Loucy (cell line): ENCODE results near the gene IRX3.

Experiments
- H2AFZ ChIP-seq: fragments of 200-600 bp; sonication (generic); 2 replicates; pipeline ENCODE4 v1.6.0; 2016; ENCODE audit warnings: antibody characterized with exemption, mild to moderate bottlenecking, low read length, moderate library complexity
- H3F3A ChIP-seq: fragments of 200-600 bp; 2 replicates; pipeline ENCODE4 v1.6.0; 2016; ENCODE audit warnings: antibody characterized with exemption, low read depth, mild to moderate bottlenecking
- H3K27me3 ChIP-seq: fragments of 200-600 bp; sonication (generic); 2 replicates; pipeline ENCODE4 v1.6.1; 2014; ENCODE audit warnings: low read length, mild to moderate bottlenecking; ENCODE audit not compliant: insufficient read depth, poor library complexity, severe bottlenecking
- H3K36me3 ChIP-seq: fragments of 200-600 bp; sonication (generic); 2 replicates; pipeline ENCODE4 v1.6.1; 2016; ENCODE audit warnings: low read length; ENCODE audit not compliant: insufficient read depth
- H3K4me1 ChIP-seq: fragments of 200-600 bp; sonication (generic); 2 replicates; pipeline ENCODE4 v1.5.1; 2014; ENCODE audit warnings: low read length, mild to moderate bottlenecking; ENCODE audit not compliant: insufficient read depth, poor library complexity, severe bottlenecking
- H3K4me2 ChIP-seq: fragments of 200-600 bp; sonication (generic); 2 replicates; pipeline ENCODE4 v1.6.0; 2014; ENCODE audit warnings: antibody characterized with exemption, low read length, low read depth, mild to moderate bottlenecking; ENCODE audit not compliant: poor library complexity, severe bottlenecking
- H3K4me3 ChIP-seq: fragments of 200-600 bp; sonication (generic); 2 replicates; pipeline ENCODE4 v1.5.1; 2014; ENCODE audit warnings: low read length, mild to moderate bottlenecking, mixed read lengths; ENCODE audit not compliant: poor library complexity, severe bottlenecking
- H3K79me2 ChIP-seq: fragments of 200-600 bp; sonication (generic); 2 replicates; pipeline ENCODE4 v1.6.1; 2014; ENCODE audit warnings: low read length; ENCODE audit not compliant: insufficient read depth
- H3K9ac ChIP-seq: fragments of 200-600 bp; sonication (generic); 2 replicates; pipeline ENCODE4 v1.6.0; 2014; ENCODE audit warnings: mild to moderate bottlenecking, low read depth, low read length, moderate library complexity; ENCODE audit not compliant: poor library complexity, severe bottlenecking
- H3K9me2 ChIP-seq: fragments of 200-600 bp; sonication (generic); replicated peaks from 2 replicates; pipeline ENCODE4 v1.6.1; 2016; ENCODE audit warnings: low read depth, low read length, mixed read lengths
- H3K9me3 ChIP-seq: fragments of 200-600 bp; sonication (generic); 2 replicates; pipeline ENCODE4 v1.6.1; 2014; ENCODE audit warnings: mild to moderate bottlenecking, antibody characterized with exemption, low read length, low read depth; ENCODE audit not compliant: insufficient read depth
- H4K20me1 ChIP-seq: fragments of 200-600 bp; sonication (generic); 2 replicates; pipeline ENCODE4 v1.6.0; 2014; ENCODE audit warnings: antibody characterized with exemption, low read length, mild to moderate bottlenecking; ENCODE audit not compliant: insufficient read depth, poor library complexity, severe bottlenecking
- EZH2phosphoT487 ChIP-seq: fragments of 200-600 bp; IDR thresholded peaks from 2 replicates; pipeline ENCODE4 v1.6.1; 2018; ENCODE audit warnings: antibody characterized with exemption, mild to moderate bottlenecking, moderate library complexity, borderline replicate concordance
- TF ChIP-seq, protein P1 (sequence below): fragments of 200-600 bp; sonication (generic); conservative IDR thresholded peaks from 2 replicates; pipeline ENCODE4 v1.5.1; 2014; ENCODE audit warnings: mild to moderate bottlenecking, antibody characterized with exemption, low read length

Gene IRX3

DNA sequence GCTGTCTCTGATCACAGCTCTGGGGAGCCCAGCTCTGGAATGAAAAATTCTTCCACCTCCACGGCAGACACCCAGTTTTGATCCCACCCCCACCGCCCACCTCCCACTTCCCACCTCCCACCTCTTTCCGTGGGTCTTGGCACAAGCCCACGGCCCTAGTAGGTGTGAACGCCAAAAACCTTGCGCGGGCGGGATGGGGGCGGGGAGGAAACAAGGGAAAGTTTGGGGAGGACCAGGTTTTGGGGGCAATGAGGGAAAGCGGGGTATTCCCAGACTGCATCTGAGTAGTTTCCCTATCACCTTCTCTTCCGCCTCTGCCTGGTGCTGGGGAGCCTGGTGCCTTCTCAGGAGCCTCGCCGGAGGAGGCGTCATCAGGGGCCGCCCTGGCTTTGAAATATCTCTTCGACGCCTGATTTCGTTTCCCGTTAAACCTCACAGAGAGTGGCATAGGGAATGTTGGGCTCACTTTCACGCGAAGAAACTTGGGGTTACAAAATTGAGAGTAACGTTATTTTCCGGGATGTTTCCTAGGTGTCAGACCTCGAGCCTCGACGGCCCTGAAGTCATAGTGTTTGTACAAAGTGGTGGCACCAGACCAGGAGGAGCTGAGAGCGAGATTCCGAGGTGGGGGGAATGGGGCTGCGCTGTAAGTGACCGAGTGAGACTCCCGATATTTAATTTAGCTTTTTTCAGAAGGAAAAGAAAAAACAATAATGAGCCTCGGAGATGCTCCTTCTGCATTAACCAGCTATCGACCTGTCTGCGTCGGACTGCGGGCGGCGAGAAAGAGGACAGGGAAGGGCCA lies 1.6 kb upstream of the IRX3 start:
- Histone ChIP-seq H2AFZ (no peak overlapping the region), H3F3A (peaks cover 6% of the 10 kb centered on the region; the same call in 1 of the 2 replicates), H3K36me3 (0 out of 2 replicates have a peak, but pooled peaks cover under 1% of the 10 kb centered on the region), H3K27me3 (peaks cover 25% of the 10 kb centered on the region), H3K9me3 (no peaks in the 10 kb centered on the region), H3K9ac (no peak overlapping the region), H4K20me1 (peaks cover 9% of the 10 kb centered on the region), H3K4me2 (no peak overlapping the region), H3K9me2 (no peaks in the 10 kb centered on the region), H3K4me1 (peaks cover 19% of the 10 kb centered on the region), H3K79me2 (peaks cover 47% of the 10 kb centered on the region), H3K4me3 (no peak overlapping the region)
- TF ChIP-seq EZH2phosphoT487 = no peak
- TF ChIP-seq, protein P1, sequence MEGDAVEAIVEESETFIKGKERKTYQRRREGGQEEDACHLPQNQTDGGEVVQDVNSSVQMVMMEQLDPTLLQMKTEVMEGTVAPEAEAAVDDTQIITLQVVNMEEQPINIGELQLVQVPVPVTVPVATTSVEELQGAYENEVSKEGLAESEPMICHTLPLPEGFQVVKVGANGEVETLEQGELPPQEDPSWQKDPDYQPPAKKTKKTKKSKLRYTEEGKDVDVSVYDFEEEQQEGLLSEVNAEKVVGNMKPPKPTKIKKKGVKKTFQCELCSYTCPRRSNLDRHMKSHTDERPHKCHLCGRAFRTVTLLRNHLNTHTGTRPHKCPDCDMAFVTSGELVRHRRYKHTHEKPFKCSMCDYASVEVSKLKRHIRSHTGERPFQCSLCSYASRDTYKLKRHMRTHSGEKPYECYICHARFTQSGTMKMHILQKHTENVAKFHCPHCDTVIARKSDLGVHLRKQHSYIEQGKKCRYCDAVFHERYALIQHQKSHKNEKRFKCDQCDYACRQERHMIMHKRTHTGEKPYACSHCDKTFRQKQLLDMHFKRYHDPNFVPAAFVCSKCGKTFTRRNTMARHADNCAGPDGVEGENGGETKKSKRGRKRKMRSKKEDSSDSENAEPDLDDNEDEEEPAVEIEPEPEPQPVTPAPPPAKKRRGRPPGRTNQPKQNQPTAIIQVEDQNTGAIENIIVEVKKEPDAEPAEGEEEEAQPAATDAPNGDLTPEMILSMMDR = no peak

DNA sequence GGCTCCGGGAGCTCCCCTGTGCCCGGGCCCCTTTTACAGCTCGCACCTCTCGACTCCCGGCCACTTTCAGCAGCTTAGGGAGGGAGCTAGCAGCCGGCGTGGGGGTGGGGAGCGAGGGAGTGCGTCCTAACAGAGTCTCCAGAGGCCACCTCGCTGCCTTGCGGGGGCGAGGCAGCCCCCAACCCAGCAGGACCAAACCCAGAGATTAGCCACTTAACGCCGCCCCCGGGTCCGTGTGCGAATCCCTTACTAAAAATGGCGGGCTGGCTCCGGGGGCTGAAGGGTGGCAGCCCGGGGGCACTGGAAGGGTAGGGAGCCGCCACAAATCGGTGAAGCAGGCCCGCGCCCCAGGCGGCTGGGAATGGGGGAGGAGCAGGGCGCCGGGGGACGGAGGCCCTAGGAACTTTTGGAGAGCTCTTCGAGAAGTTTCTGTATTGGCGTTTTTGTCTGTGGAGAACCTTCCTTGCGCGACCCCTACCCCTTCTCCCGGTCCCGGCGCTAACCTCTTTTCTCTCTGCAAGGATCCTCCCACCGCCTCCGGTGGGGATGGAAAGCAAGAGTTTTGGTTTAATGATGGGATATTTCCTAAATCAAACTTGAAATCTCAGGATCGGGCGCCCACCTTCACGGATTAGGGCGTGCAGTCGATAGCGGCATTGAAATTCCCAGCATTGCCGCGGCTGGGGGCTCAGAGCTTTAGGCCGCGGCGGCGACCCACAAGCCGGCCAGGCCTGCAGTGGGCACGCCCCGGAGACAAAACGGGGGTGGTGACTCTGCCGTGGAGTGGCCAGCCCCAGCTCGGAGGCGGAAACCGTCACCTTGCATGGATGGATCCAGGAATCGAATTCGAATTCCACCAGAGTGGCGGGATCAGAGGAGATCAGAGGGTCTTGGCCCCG lies 793 bp upstream of the IRX3 start:
- TF ChIP-seq EZH2phosphoT487 = no peak
- TF ChIP-seq, protein P1 = no peak
- H3K9me3 ChIP-seq = no peaks in the 10 kb centered on the region
- peaks cover 6% of the 10 kb centered on the region; the same call in 1 of the 2 replicates for H3F3A ChIP-seq
- H3K36me3 ChIP-seq = peaks cover 7% of the 10 kb centered on the region; the same call in 1 of the 2 replicates
- peak overlapping the region; percentile 81 for H3K9ac ChIP-seq
- peaks cover 12% of the 10 kb centered on the region for H4K20me1 ChIP-seq
- H2AFZ ChIP-seq = peak overlapping the region; percentile 78
- peaks cover 56% of the 10 kb centered on the region for H3K79me2 ChIP-seq
- peak overlapping the region; percentile 85 for H3K4me3 ChIP-seq
- peaks cover 27% of the 10 kb centered on the region for H3K4me1 ChIP-seq
- no peaks in the 10 kb centered on the region for H3K9me2 ChIP-seq
- H3K4me2 ChIP-seq = peak overlapping the region; percentile 65
- H3K27me3 ChIP-seq = peaks cover 33% of the 10 kb centered on the region

DNA sequence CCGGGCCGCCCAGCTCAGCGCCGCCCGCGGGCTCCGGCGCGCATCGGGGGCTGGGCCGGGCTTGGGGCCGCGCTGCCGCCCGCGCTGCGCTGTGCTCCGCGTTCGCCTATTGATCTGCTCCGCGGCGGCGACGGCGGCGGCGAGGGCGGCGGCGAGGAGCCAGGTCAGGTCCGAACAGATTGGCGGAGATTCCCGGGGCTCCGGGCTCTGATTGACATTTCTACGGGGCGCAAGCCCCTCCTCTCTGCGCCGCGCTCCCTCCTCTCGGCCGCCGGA lies 559 bp downstream of the IRX3 start:
- Histone ChIP-seq H3K36me3 (peaks cover 7% of the 10 kb centered on the region; the same call in 1 of the 2 replicates), H3K9me2 (no peaks in the 10 kb centered on the region), H3K4me2 (peak overlapping the region; percentile 73), H3K4me3 (peak overlapping the region; percentile 85), H3K9me3 (no peaks in the 10 kb centered on the region), H4K20me1 (peaks cover 20% of the 10 kb centered on the region), H2AFZ (peak overlapping the region; percentile 54; the same call in 1 of the 2 replicates), H3K9ac (peak overlapping the region; percentile 81), H3F3A (no peaks in the 10 kb centered on the region), H3K27me3 (peaks cover 33% of the 10 kb centered on the region), H3K4me1 (peaks cover 31% of the 10 kb centered on the region), H3K79me2 (peaks cover 69% of the 10 kb centered on the region)
- TF ChIP-seq, protein P1 = no peak
- no peak for TF ChIP-seq EZH2phosphoT487
